ENCODE measurements around the gene ZFAND5. TPM values are rescaled to one million over a fixed set of nuclear protein-coding genes. Genes with fewer than 3 reads are reported as not detected.

Gene ZFAND5
- total RNA-seq, 1 donor from 2014 or later: 183 TPM

DNA sequence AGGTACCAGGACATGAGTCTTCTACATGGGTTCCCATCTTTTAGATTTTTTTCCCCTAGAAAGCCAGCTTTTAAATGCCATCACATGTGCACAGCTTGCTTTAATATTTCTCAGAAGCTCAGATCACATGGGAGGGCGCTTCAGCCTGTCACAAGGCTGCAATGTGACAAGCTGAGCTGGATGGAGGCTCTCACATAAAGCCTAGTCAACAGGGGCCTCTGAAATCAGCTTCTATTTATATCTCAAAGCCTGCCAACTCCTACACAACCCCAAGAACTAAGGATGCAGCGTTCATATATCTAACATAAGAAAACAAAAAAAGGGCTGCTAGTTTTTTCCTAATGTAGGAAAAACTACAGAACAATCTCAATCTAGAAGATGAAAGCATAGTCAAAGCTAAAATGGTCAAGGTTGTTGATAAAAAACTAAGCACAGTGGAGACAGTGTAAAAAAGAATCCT, 2.3 kb downstream of the ZFAND5 start:
- no peak for DNase-seq (ENCODE audit: low spot score, unreplicated experiment)
- no peaks in the 10 kb centered on the region for H3K9me3 Mint-ChIP-seq (ENCODE audit: low read depth)
- H3K4me1 Mint-ChIP-seq (ENCODE audit: low read depth): peaks cover 53% of the 10 kb centered on the region
- H3K4me3 Mint-ChIP-seq (ENCODE audit: low read depth): peak overlapping the region; percentile 89
- H3K27me3 Mint-ChIP-seq: no peaks in the 10 kb centered on the region
- peak overlapping the region; percentile 98 for H3K27ac Mint-ChIP-seq
- H3K36me3 Mint-ChIP-seq (ENCODE audit: insufficient read depth): peaks cover 19% of the 10 kb centered on the region
- TF ChIP-seq, protein P1, sequence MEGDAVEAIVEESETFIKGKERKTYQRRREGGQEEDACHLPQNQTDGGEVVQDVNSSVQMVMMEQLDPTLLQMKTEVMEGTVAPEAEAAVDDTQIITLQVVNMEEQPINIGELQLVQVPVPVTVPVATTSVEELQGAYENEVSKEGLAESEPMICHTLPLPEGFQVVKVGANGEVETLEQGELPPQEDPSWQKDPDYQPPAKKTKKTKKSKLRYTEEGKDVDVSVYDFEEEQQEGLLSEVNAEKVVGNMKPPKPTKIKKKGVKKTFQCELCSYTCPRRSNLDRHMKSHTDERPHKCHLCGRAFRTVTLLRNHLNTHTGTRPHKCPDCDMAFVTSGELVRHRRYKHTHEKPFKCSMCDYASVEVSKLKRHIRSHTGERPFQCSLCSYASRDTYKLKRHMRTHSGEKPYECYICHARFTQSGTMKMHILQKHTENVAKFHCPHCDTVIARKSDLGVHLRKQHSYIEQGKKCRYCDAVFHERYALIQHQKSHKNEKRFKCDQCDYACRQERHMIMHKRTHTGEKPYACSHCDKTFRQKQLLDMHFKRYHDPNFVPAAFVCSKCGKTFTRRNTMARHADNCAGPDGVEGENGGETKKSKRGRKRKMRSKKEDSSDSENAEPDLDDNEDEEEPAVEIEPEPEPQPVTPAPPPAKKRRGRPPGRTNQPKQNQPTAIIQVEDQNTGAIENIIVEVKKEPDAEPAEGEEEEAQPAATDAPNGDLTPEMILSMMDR (IDR thresholded peaks at IDR 0.05; ENCODE audit: unreplicated experiment): no peak

DNA sequence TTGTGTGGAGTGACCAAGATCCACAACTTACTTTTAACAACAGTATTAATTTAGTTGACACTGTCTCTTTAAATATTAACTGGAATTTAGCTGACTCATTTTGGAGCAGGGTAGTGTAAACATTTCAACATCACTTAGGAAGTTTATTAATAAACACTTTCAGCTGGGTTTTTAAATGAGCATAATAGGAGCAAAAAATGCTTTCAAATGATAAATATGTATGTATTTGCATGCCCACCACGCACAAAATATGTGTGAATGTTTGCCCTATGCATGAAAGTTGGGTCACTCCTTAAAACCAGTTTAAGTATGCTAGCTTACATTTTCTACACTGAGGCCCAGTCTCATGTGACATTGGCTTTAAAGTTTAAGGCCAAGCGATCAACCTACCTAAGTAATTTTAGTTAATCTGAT, 2.9 kb downstream of the ZFAND5 start:
- Mint-ChIP-seq H3K27me3 (no peaks in the 10 kb centered on the region), H3K4me1 (ENCODE audit: low read depth) (peaks cover 59% of the 10 kb centered on the region), H3K9me3 (ENCODE audit: low read depth) (no peaks in the 10 kb centered on the region), H3K4me3 (ENCODE audit: low read depth) (peak overlapping the region; percentile 89), H3K36me3 (ENCODE audit: insufficient read depth) (peaks cover 22% of the 10 kb centered on the region), H3K27ac (peak overlapping the region; percentile 98)
- DNase-seq (ENCODE audit: low spot score, unreplicated experiment): no peak
- TF ChIP-seq, protein P1 (IDR thresholded peaks at IDR 0.05; ENCODE audit: unreplicated experiment): no peak

DNA sequence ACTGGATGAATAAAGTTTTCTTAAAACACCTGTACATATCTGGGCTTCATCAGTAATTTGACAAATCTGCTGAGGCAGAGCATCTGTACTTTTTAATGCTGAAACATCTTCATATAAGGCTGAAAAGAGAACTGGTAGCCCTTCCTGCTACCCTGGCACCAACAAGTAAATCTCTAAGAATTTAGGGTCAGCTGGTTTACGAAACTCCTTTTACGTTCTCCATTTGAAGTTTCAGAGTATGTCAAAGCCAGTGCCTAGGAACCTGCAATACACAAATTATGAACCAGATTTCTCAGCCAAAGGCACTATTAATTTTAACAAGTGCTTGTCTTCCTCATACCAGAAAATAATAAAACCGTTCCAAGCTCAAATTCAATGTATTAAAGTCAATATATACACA, 3.8 kb downstream of the ZFAND5 start:
- TF ChIP-seq, protein P1 (IDR thresholded peaks at IDR 0.05; ENCODE audit: unreplicated experiment): no peak
- no peak for DNase-seq (ENCODE audit: low spot score, unreplicated experiment)
- peak overlapping the region; percentile 35 for H3K4me3 Mint-ChIP-seq (ENCODE audit: low read depth)
- no peaks in the 10 kb centered on the region for H3K27me3 Mint-ChIP-seq
- peaks cover 68% of the 10 kb centered on the region for H3K4me1 Mint-ChIP-seq (ENCODE audit: low read depth)
- no peaks in the 10 kb centered on the region for H3K9me3 Mint-ChIP-seq (ENCODE audit: low read depth)
- peak overlapping the region; percentile 33 for H3K27ac Mint-ChIP-seq
- peaks cover 31% of the 10 kb centered on the region for H3K36me3 Mint-ChIP-seq (ENCODE audit: insufficient read depth)

DNA sequence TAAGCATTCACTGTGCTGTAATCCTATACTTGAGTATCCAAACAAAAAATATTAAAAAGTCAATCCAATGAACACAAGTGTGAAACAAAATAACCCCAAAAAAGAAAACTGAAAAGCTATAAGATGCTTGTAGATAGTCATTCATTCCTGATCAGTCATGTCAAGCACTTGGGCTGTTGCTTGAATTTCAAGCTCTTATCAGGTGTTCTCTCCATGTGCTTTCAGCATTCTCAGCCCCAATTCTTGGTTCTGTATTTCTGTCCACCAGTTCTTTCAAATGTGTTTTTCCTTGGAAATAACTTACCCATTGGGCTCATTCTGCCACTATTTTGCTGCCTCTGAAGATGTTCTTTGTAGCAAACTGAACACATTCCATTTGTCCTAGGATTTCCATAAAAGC, 4.7 kb downstream of the ZFAND5 start:
- peak overlapping the region; percentile 7 for H3K4me3 Mint-ChIP-seq (ENCODE audit: low read depth)
- H3K9me3 Mint-ChIP-seq (ENCODE audit: low read depth): no peaks in the 10 kb centered on the region
- H3K4me1 Mint-ChIP-seq (ENCODE audit: low read depth): peaks cover 69% of the 10 kb centered on the region
- no peak overlapping the region for H3K27ac Mint-ChIP-seq
- no peaks in the 10 kb centered on the region for H3K27me3 Mint-ChIP-seq
- no peak for DNase-seq (ENCODE audit: low spot score, unreplicated experiment)
- TF ChIP-seq, protein P1 (IDR thresholded peaks at IDR 0.05; ENCODE audit: unreplicated experiment): no peak
- H3K36me3 Mint-ChIP-seq (ENCODE audit: insufficient read depth): peaks cover 39% of the 10 kb centered on the region

DNA sequence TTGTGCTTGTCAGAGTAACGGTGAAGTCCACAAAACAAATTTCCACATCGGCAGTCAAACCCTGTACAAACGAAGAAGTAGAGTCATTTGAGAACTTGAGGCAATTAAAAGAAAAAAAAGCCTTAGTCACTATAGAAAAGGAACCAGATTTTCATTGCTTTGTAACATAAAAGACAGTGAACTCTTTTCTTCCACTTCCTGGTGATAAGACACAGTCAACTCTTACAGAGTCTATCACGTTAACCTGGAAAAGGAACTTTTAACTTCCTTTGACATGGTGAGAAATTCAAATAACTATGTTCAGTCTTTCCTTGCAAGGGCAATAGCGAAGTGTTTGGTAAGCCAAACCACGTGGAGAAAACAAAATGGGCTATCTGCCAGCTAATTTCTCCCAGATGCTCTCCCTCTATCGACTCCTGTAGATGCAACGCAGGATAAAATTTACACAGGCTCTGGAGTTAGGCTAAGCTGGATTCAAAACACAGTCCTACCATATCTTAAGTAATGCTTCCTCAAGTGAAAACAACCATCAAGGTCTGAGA, 8.9 kb downstream of the ZFAND5 start:
- Mint-ChIP-seq H3K4me1 (ENCODE audit: low read depth) (peaks cover 67% of the 10 kb centered on the region), H3K27ac (peak overlapping the region; percentile 73), H3K9me3 (ENCODE audit: low read depth) (no peaks in the 10 kb centered on the region), H3K36me3 (ENCODE audit: insufficient read depth) (peaks cover 49% of the 10 kb centered on the region), H3K4me3 (ENCODE audit: low read depth) (peak overlapping the region; percentile 10), H3K27me3 (no peaks in the 10 kb centered on the region)
- DNase-seq (ENCODE audit: low spot score, unreplicated experiment): no peak
- TF ChIP-seq, protein P1 (IDR thresholded peaks at IDR 0.05; ENCODE audit: unreplicated experiment): no peak

Data from progenitor cell of endocrine pancreas (in vitro differentiated cells).